Progenitor cell of endocrine pancreas (in vitro differentiated cells): Measurements from ENCODE around the gene ROR2. TPM values are rescaled to one million over a fixed set of nuclear protein-coding genes. Genes with fewer than 3 reads are reported as not detected.

Experiments used
- DNase-seq: peaks from one replicate; pipeline ENCODE4 v3.0.0; 2021; ENCODE audit warnings: low spot score; ENCODE audit not compliant: unreplicated experiment
- H3K27ac Mint-ChIP-seq: 2 replicates; pipeline ENCODE4 v1.8.0; 2021; ENCODE audit warnings: mild to moderate bottlenecking, moderate library complexity, mixed read lengths
- H3K27me3 Mint-ChIP-seq: 2 replicates; pipeline ENCODE4 v1.8.0; 2021; ENCODE audit warnings: mixed read lengths
- H3K36me3 Mint-ChIP-seq: 2 replicates; pipeline ENCODE4 v1.8.0; 2022; ENCODE audit warnings: mixed read lengths; ENCODE audit not compliant: insufficient read depth
- H3K4me1 Mint-ChIP-seq: 2 replicates; pipeline ENCODE4 v1.8.0; 2021; ENCODE audit warnings: low read depth, mixed read lengths
- H3K4me3 Mint-ChIP-seq: 2 replicates; pipeline ENCODE4 v1.8.0; 2021; ENCODE audit warnings: low read depth, mild to moderate bottlenecking, moderate library complexity, mixed read lengths
- H3K9me3 Mint-ChIP-seq: 2 replicates; pipeline ENCODE4 v1.8.0; 2021; ENCODE audit warnings: low read depth, mixed read lengths
- CTCF ChIP-seq: fragments of 200-600 bp; sonication (generic); IDR thresholded peaks from one replicate; pipeline ENCODE4 v1.5.0; 2021; ENCODE audit warnings: antibody characterized with exemption, mild to moderate bottlenecking; ENCODE audit not compliant: unreplicated experiment
- total RNA-seq: library from RNA; stranded (reverse); gene quantifications from 2 replicates; pipeline ENCODE4 v1.2.1, GENCODE V29; 2021

The ROR2 gene
- total RNA-seq, 1 donor from 2014 or later, result 23.6 TPM

GRCh38 chr9:91725651-91726050 is 224.4 kb downstream of the ROR2 start:
- no peaks in the 10 kb centered on the region for H3K9me3 Mint-ChIP-seq
- no peaks in the 10 kb centered on the region for H3K27me3 Mint-ChIP-seq
- H3K36me3 Mint-ChIP-seq, result peaks cover 5% of the 10 kb centered on the region
- TF ChIP-seq CTCF, result no peak
- no peak overlapping the region for H3K4me3 Mint-ChIP-seq
- DNase-seq, result no peak
- no peak overlapping the region for H3K27ac Mint-ChIP-seq
- peaks cover 2% of the 10 kb centered on the region for H3K4me1 Mint-ChIP-seq

GRCh38 chr9:91724609-91725505 is 225.2 kb downstream of the ROR2 start:
- Mint-ChIP-seq H3K9me3 (no peaks in the 10 kb centered on the region), H3K36me3 (peaks cover 5% of the 10 kb centered on the region), H3K4me1 (peaks cover 2% of the 10 kb centered on the region), H3K4me3 (no peak overlapping the region), H3K27me3 (no peaks in the 10 kb centered on the region), H3K27ac (no peak overlapping the region)
- no peak for DNase-seq
- no peak for TF ChIP-seq CTCF

GRCh38 chr9:91724068-91724440 is 226.0 kb downstream of the ROR2 start:
- Mint-ChIP-seq H3K4me1 (peaks cover 2% of the 10 kb centered on the region), H3K27ac (no peak overlapping the region), H3K9me3 (no peaks in the 10 kb centered on the region), H3K4me3 (no peak overlapping the region), H3K27me3 (no peaks in the 10 kb centered on the region), H3K36me3 (peaks cover 5% of the 10 kb centered on the region)
- TF ChIP-seq CTCF, result no peak
- DNase-seq, result no peak

- DNase-seq, result no peak
- Mint-ChIP-seq H3K4me1 (peaks cover 2% of the 10 kb centered on the region), H3K27me3 (no peaks in the 10 kb centered on the region), H3K4me3 (no peak overlapping the region), H3K27ac (no peak overlapping the region), H3K9me3 (no peaks in the 10 kb centered on the region), H3K36me3 (peaks cover 5% of the 10 kb centered on the region)
- no peak for TF ChIP-seq CTCF
Measured at GRCh38 chr9:91723420-91724067, 226.5 kb downstream of the ROR2 start.

- DNase-seq, result no peak
- no peak overlapping the region for H3K27ac Mint-ChIP-seq
- no peaks in the 10 kb centered on the region for H3K4me1 Mint-ChIP-seq
- H3K9me3 Mint-ChIP-seq, result peaks cover 7% of the 10 kb centered on the region
- no peak for TF ChIP-seq CTCF
- H3K4me3 Mint-ChIP-seq, result no peak overlapping the region
- H3K36me3 Mint-ChIP-seq, result peaks cover 4% of the 10 kb centered on the region
- no peaks in the 10 kb centered on the region for H3K27me3 Mint-ChIP-seq
Measured at GRCh38 chr9:91720751-91721705, 229.0 kb downstream of the ROR2 start.
